GM21447 (cell line): ENCODE measurements around the gene HTR4.

Source experiments
- ATAC-seq: cut with Tn5 transposase; IDR thresholded peaks from one replicate; pipeline ENCODE4 v1.9.1; 2021; ENCODE audit not compliant: unreplicated experiment

HTR4 gene

GRCh38 chr5:148665431-148665830 is 11.1 kb upstream of the HTR4 start:
- no peak for ATAC-seq

GRCh38 chr5:148663509-148663908 is 9.2 kb upstream of the HTR4 start:
- no peak for ATAC-seq

GRCh38 chr5:148660346-148660660 is 6.0 kb upstream of the HTR4 start:
- no peak for ATAC-seq

GRCh38 chr5:148659641-148660345 is 5.5 kb upstream of the HTR4 start:
- ATAC-seq = no peak

GRCh38 chr5:148653291-148653835 is 964 bp downstream of the HTR4 start:
- ATAC-seq = no peak

- ATAC-seq = no peak
Measured at GRCh38 chr5:148651528-148651927, 2.8 kb downstream of the HTR4 start.

GRCh38 chr5:148645527-148645926 is 8.8 kb downstream of the HTR4 start:
- ATAC-seq = no peak

GRCh38 chr5:148641735-148642134 is 12.6 kb downstream of the HTR4 start:
- ATAC-seq = no peak

- ATAC-seq = no peak
Measured at GRCh38 chr5:148640471-148640870, 13.9 kb downstream of the HTR4 start.

- no peak for ATAC-seq
Measured at GRCh38 chr5:148639081-148639480, 15.2 kb downstream of the HTR4 start.

- no peak for ATAC-seq
Measured at GRCh38 chr5:148636353-148636752, 18.0 kb downstream of the HTR4 start.

GRCh38 chr5:148635321-148636083 is 18.8 kb downstream of the HTR4 start:
- no peak for ATAC-seq

- ATAC-seq = no peak
Measured at GRCh38 chr5:148633067-148633377, 21.3 kb downstream of the HTR4 start.

- no peak for ATAC-seq
Measured at GRCh38 chr5:148632255-148633066, 21.9 kb downstream of the HTR4 start.

GRCh38 chr5:148626986-148627385 is 27.3 kb downstream of the HTR4 start:
- no peak for ATAC-seq

GRCh38 chr5:148626081-148626613 is 28.2 kb downstream of the HTR4 start:
- ATAC-seq = no peak

- no peak for ATAC-seq
Measured at GRCh38 chr5:148625250-148625649, 29.1 kb downstream of the HTR4 start.

- no peak for ATAC-seq
Measured at GRCh38 chr5:148623741-148624140, 30.6 kb downstream of the HTR4 start.

- no peak for ATAC-seq
Measured at GRCh38 chr5:148623101-148623500, 31.2 kb downstream of the HTR4 start.

GRCh38 chr5:148620696-148621095 is 33.6 kb downstream of the HTR4 start:
- peak; percentile 75 for ATAC-seq

GRCh38 chr5:148620091-148620490 is 34.2 kb downstream of the HTR4 start:
- no peak for ATAC-seq
